HG03565 (cell line): ENCODE data around the gene DAB2IP.
A peak's percentile ranks its signal among the peaks of the same experiment; 100 is the strongest.

Experiments
- ATAC-seq: cut with Tn5 transposase; IDR thresholded peaks from one replicate; pipeline ENCODE4 v1.9.1; 2021; ENCODE audit warnings: mild to moderate bottlenecking, moderate library complexity; ENCODE audit not compliant: unreplicated experiment

Gene DAB2IP

GRCh38 chr9:121700832-121701419 lies 49.5 kb downstream of the DAB2IP start:
- ATAC-seq, result no peak

DNA sequence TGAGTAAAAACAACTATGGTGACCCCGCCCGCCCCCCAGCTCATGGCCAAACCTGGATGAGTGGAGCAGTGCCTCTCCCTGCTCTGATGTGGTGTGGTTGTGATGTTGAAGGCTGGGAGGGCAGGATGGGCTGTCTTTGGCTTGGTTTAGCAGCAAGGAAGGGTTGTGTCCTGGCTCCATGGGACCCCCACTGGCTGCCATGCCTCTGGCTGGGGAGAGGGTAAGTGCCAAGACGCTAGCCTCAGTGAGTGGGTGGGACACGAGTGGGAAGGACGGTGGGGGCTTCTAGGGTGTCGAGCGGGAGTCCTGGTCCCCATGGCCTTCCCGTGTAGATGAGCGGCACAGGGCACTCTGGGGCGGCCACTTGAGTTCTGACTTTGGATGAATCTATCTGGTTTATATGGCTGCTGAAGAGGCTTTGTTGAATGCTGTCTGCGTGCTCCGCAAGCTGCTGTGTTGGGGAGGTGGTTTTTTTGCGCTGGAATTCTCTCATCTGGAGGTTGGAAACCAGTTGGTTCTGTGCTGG lies 50.4 kb downstream of the DAB2IP start:
- no peak for ATAC-seq

DNA sequence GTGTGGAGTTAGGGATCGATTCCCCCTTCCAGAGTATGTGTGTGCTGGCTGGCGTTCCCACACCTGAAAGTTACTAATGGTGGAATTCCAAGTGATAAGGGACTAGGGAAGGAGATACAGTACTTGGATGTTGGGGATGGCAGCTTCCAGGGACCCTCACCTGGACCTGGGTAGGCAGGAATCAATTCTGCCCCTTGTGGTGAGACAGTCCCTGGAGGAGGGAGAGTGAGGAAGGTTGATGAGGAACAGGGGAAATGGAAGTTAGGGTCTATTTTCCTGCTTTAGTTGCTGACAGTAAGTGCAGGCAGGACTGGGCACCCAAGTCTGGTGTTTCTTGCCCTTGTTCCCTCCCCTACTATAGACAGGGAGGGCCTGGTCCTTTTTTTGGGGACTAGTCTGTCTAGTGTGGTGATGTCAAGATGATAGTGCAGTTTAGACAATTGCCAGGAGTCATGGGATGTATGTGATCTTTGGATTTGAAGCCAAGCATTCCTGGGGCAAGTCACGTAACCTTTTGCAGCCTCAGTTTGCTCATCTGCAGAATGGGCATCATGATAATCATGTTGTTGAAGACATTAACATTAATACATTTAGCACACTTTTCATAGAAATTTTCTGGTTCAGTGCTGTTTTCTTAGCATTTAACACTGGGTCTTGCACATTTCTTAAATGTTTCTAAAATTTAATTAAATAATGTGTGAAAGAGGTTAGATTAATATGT lies 51.7 kb downstream of the DAB2IP start:
- no peak for ATAC-seq

- ATAC-seq, result no peak
Measured at GRCh38 chr9:121704281-121704680, 52.8 kb downstream of the DAB2IP start.

DNA sequence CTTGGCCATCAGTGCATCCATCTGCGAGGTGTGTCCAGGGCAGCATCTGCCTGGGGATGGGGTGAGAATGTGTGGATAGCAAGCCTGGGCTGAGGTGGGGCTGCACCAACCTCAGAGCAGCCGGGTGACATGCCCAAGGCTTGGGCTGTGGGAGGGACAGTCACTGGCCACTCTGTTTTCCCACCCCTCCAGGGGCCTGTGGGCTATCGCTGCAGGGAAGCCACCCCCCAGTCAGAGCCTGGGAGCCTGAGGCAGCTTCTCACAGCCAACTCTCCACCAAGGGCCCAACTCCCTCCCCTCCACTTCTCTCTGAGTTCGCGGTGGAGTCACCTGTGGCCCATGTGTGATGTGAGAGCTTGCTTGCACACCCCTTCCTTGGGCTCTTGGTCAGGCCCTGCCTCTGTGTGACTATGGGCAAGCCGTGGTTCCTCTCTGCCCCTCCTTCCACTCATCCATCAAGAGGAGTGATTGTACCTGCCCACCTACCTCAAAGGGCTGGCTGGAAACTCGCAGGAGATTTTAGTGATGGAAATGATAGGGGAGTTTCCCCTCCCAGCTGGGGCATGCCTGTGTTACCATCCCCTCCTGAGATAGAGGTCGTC lies 54.8 kb downstream of the DAB2IP start:
- ATAC-seq, result no peak

DNA sequence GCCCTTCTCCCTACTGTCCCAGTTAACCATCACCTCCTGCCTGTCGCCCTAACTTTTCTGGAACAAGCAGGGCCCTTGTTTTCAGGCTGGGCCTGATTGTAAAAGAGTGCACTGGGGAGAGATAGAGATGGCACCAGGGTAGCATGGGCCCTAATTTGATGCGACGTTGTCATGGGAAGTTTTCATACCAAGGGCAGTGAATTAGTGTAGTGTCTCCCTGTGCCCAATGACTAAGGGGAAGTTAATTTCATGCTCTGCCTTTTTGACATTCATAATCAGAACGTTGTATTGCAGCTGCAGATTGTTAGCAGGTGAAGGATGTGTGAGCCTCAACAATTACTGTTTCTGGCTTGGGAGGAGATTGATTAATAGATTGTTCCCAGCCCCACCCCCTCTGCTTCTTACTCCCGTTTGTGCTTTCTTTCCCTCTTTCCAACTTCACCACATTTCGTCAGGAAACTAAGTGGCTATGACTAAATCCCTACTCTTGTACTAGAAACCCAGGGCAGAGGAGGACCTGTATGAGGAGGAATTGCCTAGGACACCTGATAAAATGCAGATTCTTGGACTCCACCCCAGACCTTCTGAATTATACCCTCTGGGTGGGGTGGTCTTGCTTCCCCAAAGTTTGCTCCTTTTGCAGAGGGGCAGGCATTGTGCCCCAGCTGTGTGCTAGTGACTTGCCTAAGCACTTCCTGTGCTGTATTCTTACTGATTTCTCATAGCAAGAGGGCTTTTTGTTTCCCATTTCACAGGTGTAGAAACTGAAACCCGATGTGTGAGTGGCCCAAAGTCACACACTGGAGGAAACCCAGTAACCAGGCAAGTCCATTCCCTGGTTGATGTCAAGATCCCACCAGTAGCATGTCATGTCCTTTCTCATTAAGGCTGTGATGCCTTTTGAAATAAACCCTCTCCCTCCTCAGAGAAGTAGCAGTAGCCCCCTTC lies 56.3 kb downstream of the DAB2IP start:
- ATAC-seq, result peak; percentile 95

GRCh38 chr9:121708768-121709488 lies 57.5 kb downstream of the DAB2IP start:
- no peak for ATAC-seq

DNA sequence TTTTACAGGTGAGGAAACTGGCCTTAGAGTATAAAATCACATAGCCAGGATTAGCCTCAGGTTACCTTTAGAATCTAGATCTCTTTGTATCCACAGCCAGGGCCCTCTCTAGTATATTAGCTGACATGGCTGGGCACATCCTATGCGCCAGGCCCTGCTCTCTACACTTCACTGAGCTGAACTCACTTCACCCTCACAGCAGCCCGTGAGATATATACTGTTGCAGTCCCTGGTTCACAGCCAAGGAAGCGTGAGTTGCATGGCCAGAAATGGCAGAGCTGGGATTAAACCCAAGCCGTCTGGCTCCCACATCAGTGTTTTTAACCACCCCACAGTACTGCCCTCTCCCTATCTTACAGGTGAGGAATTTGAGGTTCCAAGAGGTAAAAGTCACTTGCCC lies 58.4 kb downstream of the DAB2IP start:
- ATAC-seq, result no peak

GRCh38 chr9:121711281-121711680 lies 59.8 kb downstream of the DAB2IP start:
- no peak for ATAC-seq

GRCh38 chr9:121711797-121712196 lies 60.4 kb downstream of the DAB2IP start:
- ATAC-seq, result no peak

DNA sequence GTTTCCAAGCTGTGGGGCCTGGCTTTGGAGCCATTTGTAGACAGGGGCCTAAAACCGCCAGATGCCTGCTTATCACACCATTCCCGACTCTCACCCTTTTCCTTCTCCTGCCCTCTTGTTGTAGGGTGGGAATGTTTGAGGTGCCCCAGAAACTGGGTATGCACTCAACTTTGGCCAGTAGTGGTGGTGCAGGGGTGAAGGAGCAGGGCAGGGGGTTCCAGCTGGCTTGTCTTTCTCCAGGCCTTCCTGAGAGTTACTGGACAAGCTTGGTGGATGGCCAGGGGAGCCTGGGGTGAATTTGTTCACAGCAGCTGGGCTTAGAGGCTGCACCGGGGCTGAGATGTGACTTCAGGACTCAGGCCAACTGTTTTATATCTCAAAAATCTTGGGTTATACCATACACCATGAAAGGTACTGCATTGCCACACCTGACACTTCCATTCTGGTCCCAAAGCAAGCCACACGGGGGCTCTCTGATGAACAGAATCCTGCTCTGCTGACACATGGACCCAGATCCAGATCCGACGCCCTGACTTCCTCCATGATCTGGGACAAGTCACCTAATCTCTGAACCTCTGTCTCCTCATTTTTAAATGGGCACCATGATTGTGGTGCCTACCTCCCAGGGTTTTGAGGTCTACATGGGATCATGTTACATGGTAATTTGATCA lies 62.1 kb downstream of the DAB2IP start:
- no peak for ATAC-seq

DNA sequence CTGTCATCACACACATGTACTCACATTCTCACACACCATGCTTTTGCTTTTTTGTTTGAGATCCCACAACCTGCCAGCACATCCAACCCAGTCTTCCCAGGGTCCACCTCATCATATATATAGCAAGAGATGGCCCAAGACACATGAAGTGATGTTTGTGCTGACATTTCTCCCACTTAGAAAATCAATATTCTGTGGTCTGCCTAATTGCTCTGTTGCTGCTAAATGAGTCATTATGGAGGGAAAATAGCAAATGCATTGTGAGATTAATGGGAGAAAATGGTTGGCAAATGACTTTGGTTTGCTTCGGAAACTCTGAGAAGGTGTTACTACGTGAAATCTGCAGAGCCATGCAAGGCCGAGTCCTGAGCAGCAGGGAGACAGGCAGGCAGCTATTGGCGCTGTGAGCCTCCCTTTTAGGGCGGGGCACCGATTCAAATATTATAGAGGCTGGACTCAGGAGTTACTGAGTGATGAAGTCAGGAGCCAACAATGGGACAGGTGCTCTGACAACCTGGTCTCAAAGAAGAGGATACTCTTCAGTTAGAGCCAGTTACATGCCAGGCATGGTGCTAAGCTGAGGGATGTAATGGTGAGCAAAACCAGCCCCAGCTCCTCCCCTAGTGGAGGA lies 62.8 kb downstream of the DAB2IP start:
- ATAC-seq, result no peak

DNA sequence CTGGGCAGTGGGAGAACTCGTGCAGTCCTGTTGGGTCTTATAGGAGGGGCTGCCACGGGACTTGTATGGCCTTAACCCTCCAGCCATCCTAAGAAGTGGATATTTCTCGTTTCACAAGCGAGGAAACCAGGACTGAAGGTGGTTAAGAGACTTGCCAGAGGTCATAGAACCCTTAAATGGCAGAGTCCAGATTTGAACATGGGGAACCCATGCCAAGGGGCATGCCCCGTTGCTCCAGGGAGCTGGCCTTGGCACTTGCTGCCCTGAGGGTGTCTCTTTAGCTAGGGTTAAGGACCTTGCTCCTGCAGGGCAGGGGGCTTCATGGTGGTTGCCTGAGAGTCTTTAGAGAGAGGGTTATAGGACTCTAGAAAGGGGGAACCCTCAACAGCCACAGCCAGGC lies 63.4 kb downstream of the DAB2IP start:
- no peak for ATAC-seq

DNA sequence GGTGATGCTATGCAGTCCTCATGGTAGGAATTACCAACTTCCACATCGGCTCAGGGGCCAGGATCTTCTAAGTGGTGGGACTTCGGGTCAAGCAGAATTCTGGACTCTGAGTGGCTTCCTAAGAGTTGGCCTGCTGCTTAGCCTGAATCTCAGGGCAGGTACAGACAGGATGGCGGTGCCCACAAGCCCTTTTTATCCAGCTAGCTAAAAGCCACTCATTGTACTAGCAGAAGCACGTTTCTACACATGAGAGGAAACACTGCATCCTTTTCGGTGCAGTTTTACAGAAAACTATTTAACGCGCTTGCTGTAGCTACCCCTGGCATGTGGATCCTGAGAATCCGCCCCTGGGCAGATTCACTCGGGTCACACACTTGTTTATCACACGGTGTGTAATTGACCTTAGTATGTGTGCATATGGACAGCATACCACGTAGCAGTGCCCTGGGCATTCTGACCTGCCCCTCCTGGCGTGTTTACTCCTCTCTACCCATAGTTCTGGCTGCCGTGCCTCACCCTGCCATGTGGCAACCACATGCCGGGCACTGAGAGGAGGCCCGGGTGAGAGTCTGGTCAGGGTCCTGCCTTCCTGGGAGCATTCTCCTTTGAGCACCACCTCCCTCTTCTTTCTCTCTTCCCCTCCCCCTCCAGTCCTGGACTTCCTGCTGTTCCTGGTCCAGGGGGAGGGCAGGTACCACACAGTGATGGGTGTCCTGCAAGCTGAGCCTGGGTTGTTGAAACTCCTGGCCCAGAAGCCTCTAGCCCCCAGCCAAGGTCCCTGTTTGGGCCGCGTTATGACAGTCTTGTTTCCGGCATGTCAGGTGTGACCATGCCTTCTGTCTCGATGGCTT lies 65.9 kb downstream of the DAB2IP start:
- ATAC-seq, result no peak

- no peak for ATAC-seq
Measured at GRCh38 chr9:121718084-121718483, 66.7 kb downstream of the DAB2IP start.

GRCh38 chr9:121718501-121718900 lies 67.1 kb downstream of the DAB2IP start:
- ATAC-seq, result no peak

GRCh38 chr9:121720311-121721057 lies 69.0 kb downstream of the DAB2IP start:
- ATAC-seq, result no peak

DNA sequence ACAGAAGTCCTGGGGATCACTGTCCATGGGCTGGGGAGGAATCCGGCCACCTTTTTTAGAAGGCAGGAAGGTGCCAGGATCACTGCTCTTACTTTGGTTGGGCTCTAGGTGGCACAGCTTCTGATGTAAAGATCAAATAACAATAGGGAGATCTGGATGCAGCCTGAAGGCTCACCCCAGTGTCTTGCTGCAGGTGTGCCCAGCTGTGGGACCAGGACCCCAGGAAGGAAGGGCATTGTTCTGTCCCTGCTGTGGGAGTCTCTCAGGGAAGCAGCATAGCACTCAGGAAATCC lies 69.6 kb downstream of the DAB2IP start:
- no peak for ATAC-seq
